Immature natural killer cell (primary cell): ENCODE results near the gene ESRRG. TPM values are rescaled to one million over a fixed set of nuclear protein-coding genes. Genes with fewer than 3 reads are reported as not detected.

Experiments
- DNase-seq, 3 donors: peaks; one replicate each; pipeline ENCODE4 v3.0.0; 2022; ENCODE audit warnings: mixed read lengths in 1 of 3
- H3K27ac Mint-ChIP-seq, 6 donors: one replicate each; pipeline ENCODE4 v1.8.0; 2020; ENCODE audit warnings: mixed read lengths in 6 of 6, mild to moderate bottlenecking in 5 of 6, inconsistent platforms in 4 of 6, moderate library complexity in 3 of 6
- H3K27me3 Mint-ChIP-seq, 3 donors: one replicate each; pipeline ENCODE4 v1.8.0; 2020 to 2021; ENCODE audit warnings: low read depth in 3 of 3, mild to moderate bottlenecking in 3 of 3, mixed read lengths in 3 of 3, moderate library complexity in 3 of 3, inconsistent platforms in 1 of 3
- H3K36me3 Mint-ChIP-seq, 3 donors: one replicate each; pipeline ENCODE4 v1.8.0; 2020; ENCODE audit warnings: mixed read lengths in 3 of 3, inconsistent platforms in 2 of 3, mild to moderate bottlenecking in 2 of 3
- H3K4me1 Mint-ChIP-seq, 2 donors: one replicate each; pipeline ENCODE4 v1.8.0; 2020; ENCODE audit warnings: inconsistent platforms in 2 of 2, mild to moderate bottlenecking in 2 of 2, mixed read lengths in 2 of 2, moderate library complexity in 1 of 2
- H3K4me3 Mint-ChIP-seq, 5 donors: one replicate each; pipeline ENCODE4 v1.8.0; 2020; ENCODE audit warnings: mild to moderate bottlenecking in 5 of 5, mixed read lengths in 5 of 5, inconsistent platforms in 3 of 5, moderate library complexity in 3 of 5
- H3K9me3 Mint-ChIP-seq, 6 donors: one replicate each; pipeline ENCODE4 v1.8.0; 2020; ENCODE audit warnings: mild to moderate bottlenecking in 6 of 6, mixed read lengths in 6 of 6, inconsistent platforms in 4 of 6, moderate library complexity in 3 of 6
- polyA plus RNA-seq, 3 donors: library from polyadenylated mRNA; unstranded; fragments of 300-500 nt; fragmentation: Illumina TruSeq; gene quantifications; one replicate each; pipeline ENCODE4 v1.2.3, GENCODE V29; 2021

ESRRG gene
- polyA plus RNA-seq, 3 donors from 2014 or later = not detected

- H3K4me3 Mint-ChIP-seq = no peak overlapping the region
- peaks cover 0 to 37% (median 10%) of the 10 kb centered on the region in 6 donors for H3K9me3 Mint-ChIP-seq
- H3K36me3 Mint-ChIP-seq = no peaks in the 10 kb centered on the region
- H3K4me1 Mint-ChIP-seq = no peaks in the 10 kb centered on the region
- no peak for DNase-seq
- H3K27ac Mint-ChIP-seq = no peak overlapping the region
- H3K27me3 Mint-ChIP-seq = no peaks in the 10 kb centered on the region
These were observed 36.1 kb downstream of the ESRRG start for GRCh38 chr1:216686860-216687766.

GRCh38 chr1:216682752-216683151, 40.5 kb downstream of the ESRRG start:
- H3K36me3 Mint-ChIP-seq = no peaks in the 10 kb centered on the region
- peaks cover 2 to 37% (median 18%) of the 10 kb centered on the region in 6 donors for H3K9me3 Mint-ChIP-seq
- H3K27me3 Mint-ChIP-seq = no peaks in the 10 kb centered on the region
- H3K27ac Mint-ChIP-seq = no peak overlapping the region
- no peak overlapping the region for H3K4me3 Mint-ChIP-seq
- no peak for DNase-seq
- no peaks in the 10 kb centered on the region for H3K4me1 Mint-ChIP-seq

- Mint-ChIP-seq H3K4me1 (no peaks in the 10 kb centered on the region), H3K36me3 (peaks cover 0 to 3% (median 0%) of the 10 kb centered on the region in 3 donors), H3K27ac (no peak overlapping the region), H3K4me3 (no peak overlapping the region), H3K9me3 (peaks cover 4 to 48% (median 19%) of the 10 kb centered on the region in 6 donors), H3K27me3 (no peaks in the 10 kb centered on the region)
- no peak for DNase-seq
These were observed 44.1 kb downstream of the ESRRG start for GRCh38 chr1:216679108-216679507.

- Mint-ChIP-seq H3K4me3 (no peak overlapping the region), H3K27ac (no peak overlapping the region), H3K4me1 (no peaks in the 10 kb centered on the region), H3K27me3 (peaks cover 0 to 2% (median 0%) of the 10 kb centered on the region in 3 donors), H3K36me3 (no peaks in the 10 kb centered on the region), H3K9me3 (peaks cover 0 to 25% (median 16%) of the 10 kb centered on the region in 6 donors)
- DNase-seq = no peak
These were observed 52.9 kb downstream of the ESRRG start for GRCh38 chr1:216670118-216670883.

- DNase-seq = no peak
- H3K27me3 Mint-ChIP-seq = peaks cover 0 to 4% (median 0%) of the 10 kb centered on the region in 3 donors
- no peak overlapping the region for H3K27ac Mint-ChIP-seq
- no peak overlapping the region for H3K4me3 Mint-ChIP-seq
- peaks cover 4 to 32% (median 13%) of the 10 kb centered on the region in 6 donors for H3K9me3 Mint-ChIP-seq
- no peaks in the 10 kb centered on the region for H3K4me1 Mint-ChIP-seq
- no peaks in the 10 kb centered on the region for H3K36me3 Mint-ChIP-seq
These were observed 56.8 kb downstream of the ESRRG start for GRCh38 chr1:216666441-216666840.

- H3K4me3 Mint-ChIP-seq = no peak overlapping the region
- H3K27ac Mint-ChIP-seq = no peak overlapping the region
- no peaks in the 10 kb centered on the region for H3K4me1 Mint-ChIP-seq
- no peaks in the 10 kb centered on the region for H3K36me3 Mint-ChIP-seq
- no peak for DNase-seq
- peaks cover 0 to 2% (median 0%) of the 10 kb centered on the region in 3 donors for H3K27me3 Mint-ChIP-seq
- H3K9me3 Mint-ChIP-seq = peaks cover 4 to 35% (median 14%) of the 10 kb centered on the region in 6 donors
These were observed 57.4 kb downstream of the ESRRG start for GRCh38 chr1:216665856-216666255.

GRCh38 chr1:216665406-216665805, 57.8 kb downstream of the ESRRG start:
- H3K27ac Mint-ChIP-seq = no peak overlapping the region
- no peak overlapping the region for H3K4me3 Mint-ChIP-seq

GRCh38 chr1:216662681-216663080, 60.5 kb downstream of the ESRRG start:
- Mint-ChIP-seq H3K27me3 (peaks cover 0 to 2% (median 0%) of the 10 kb centered on the region in 3 donors), H3K36me3 (no peaks in the 10 kb centered on the region), H3K9me3 (peaks cover 9 to 28% (median 15%) of the 10 kb centered on the region in 6 donors)

More at GRCh38 chr1:216665406-216665805, 57.8 kb downstream of the ESRRG start:
- peaks cover 0 to 2% (median 0%) of the 10 kb centered on the region in 3 donors for H3K27me3 Mint-ChIP-seq
- H3K36me3 Mint-ChIP-seq = no peaks in the 10 kb centered on the region
- DNase-seq = no peak
- peaks cover 4 to 33% (median 14%) of the 10 kb centered on the region in 6 donors for H3K9me3 Mint-ChIP-seq
- no peaks in the 10 kb centered on the region for H3K4me1 Mint-ChIP-seq

GRCh38 chr1:216660561-216660960, 62.7 kb downstream of the ESRRG start:
- Mint-ChIP-seq H3K9me3 (peaks cover 5 to 27% (median 12%) of the 10 kb centered on the region in 6 donors), H3K4me1 (no peaks in the 10 kb centered on the region), H3K36me3 (no peaks in the 10 kb centered on the region), H3K27ac (no peak overlapping the region), H3K4me3 (no peak overlapping the region), H3K27me3 (peaks cover 0 to 2% (median 0%) of the 10 kb centered on the region in 3 donors)
- no peak for DNase-seq

More at GRCh38 chr1:216662681-216663080, 60.5 kb downstream of the ESRRG start:
- Mint-ChIP-seq H3K4me3 (no peak overlapping the region), H3K27ac (no peak overlapping the region), H3K4me1 (no peaks in the 10 kb centered on the region)
- DNase-seq = no peak

GRCh38 chr1:216653001-216653400, 70.2 kb downstream of the ESRRG start:
- peaks cover 0 to 21% (median 4%) of the 10 kb centered on the region in 6 donors for H3K9me3 Mint-ChIP-seq
- H3K4me1 Mint-ChIP-seq = no peaks in the 10 kb centered on the region

GRCh38 chr1:216651826-216652418, 71.3 kb downstream of the ESRRG start:
- Mint-ChIP-seq H3K4me1 (no peaks in the 10 kb centered on the region), H3K9me3 (peaks cover 2 to 23% (median 4%) of the 10 kb centered on the region in 6 donors), H3K36me3 (no peaks in the 10 kb centered on the region), H3K4me3 (no peak overlapping the region), H3K27me3 (no peaks in the 10 kb centered on the region), H3K27ac (no peak overlapping the region)
- DNase-seq = no peak

More at GRCh38 chr1:216653001-216653400, 70.2 kb downstream of the ESRRG start:
- no peak for DNase-seq
- H3K27ac Mint-ChIP-seq = no peak overlapping the region
- no peaks in the 10 kb centered on the region for H3K27me3 Mint-ChIP-seq
- no peaks in the 10 kb centered on the region for H3K36me3 Mint-ChIP-seq
- no peak overlapping the region for H3K4me3 Mint-ChIP-seq

GRCh38 chr1:216643176-216643575, 80.1 kb downstream of the ESRRG start:
- no peak overlapping the region for H3K4me3 Mint-ChIP-seq
- H3K4me1 Mint-ChIP-seq = no peaks in the 10 kb centered on the region
- DNase-seq = no peak
- no peaks in the 10 kb centered on the region for H3K27me3 Mint-ChIP-seq
- H3K36me3 Mint-ChIP-seq = peaks cover 0 to 3% (median 0%) of the 10 kb centered on the region in 3 donors
- H3K9me3 Mint-ChIP-seq = peaks cover 2 to 43% (median 19%) of the 10 kb centered on the region in 6 donors
- no peak overlapping the region for H3K27ac Mint-ChIP-seq

GRCh38 chr1:216641669-216642460, 81.4 kb downstream of the ESRRG start:
- Mint-ChIP-seq H3K27ac (no peak overlapping the region), H3K36me3 (peaks cover 0 to 3% (median 0%) of the 10 kb centered on the region in 3 donors), H3K4me1 (no peaks in the 10 kb centered on the region), H3K9me3 (peaks cover 5 to 49% (median 17%) of the 10 kb centered on the region in 6 donors), H3K4me3 (no peak overlapping the region), H3K27me3 (no peaks in the 10 kb centered on the region)
- DNase-seq = no peak
